Transverse colon (tissue), 4 donors: ENCODE results near the gene KEAP1. TPM values are rescaled to one million over a fixed set of nuclear protein-coding genes. Genes with fewer than 3 reads are reported as not detected.

ENCODE experiments used
- DNase-seq: peaks from one replicate; pipeline ENCODE4 v3.0.0-alpha.2; 2019
- H3K27ac ChIP-seq, 4 donors: fragments of 200-600 bp; sonication (generic); 2 replicates each; pipeline ENCODE4 v1.5.1; 2016 to 2018; ENCODE audit warnings: inconsistent platforms in 4 of 4
- H3K27me3 ChIP-seq: fragments of 200-600 bp; sonication (generic); 2 replicates; pipeline ENCODE4 v1.5.1; 2017; ENCODE audit warnings: inconsistent platforms
- H3K36me3 ChIP-seq, 4 donors: fragments of 200-600 bp; sonication (generic); 2 replicates each; pipeline ENCODE4 v1.5.1; 2017 to 2019; ENCODE audit warnings: inconsistent platforms in 4 of 4
- H3K4me1 ChIP-seq, 4 donors: fragments of 200-600 bp; sonication (generic); 2 replicates each; pipeline ENCODE4 v1.5.1; 2017 to 2020; ENCODE audit warnings: inconsistent platforms in 4 of 4
- H3K4me3 ChIP-seq, 4 donors: fragments of 200-600 bp; sonication (generic); 1 replicate in 1 of 4; 2 replicates in 3 of 4; pipeline versions ENCODE4 v1.5.1 to v1.6.1; 2017 to 2019; ENCODE audit warnings: inconsistent platforms in 4 of 4
- H3K9me3 ChIP-seq, 2 donors: fragments of 200-600 bp; sonication (generic); 2 replicates each; pipeline ENCODE4 v1.5.1; 2017 to 2019; ENCODE audit warnings: inconsistent platforms in 2 of 2
- CTCF ChIP-seq, 5 experiments: fragments of 200-600 bp in 3 of 5; fragments of 450-650 bp in 2 of 5; sonication (generic) in 3 of 5; IDR thresholded peaks; 1 replicate in 2 of 5; 2 replicates in 3 of 5; pipeline ENCODE4 v1.5.1; 2016 to 2017; ENCODE audit warnings: antibody characterized with exemption in 5 of 5, inconsistent platforms in 3 of 5, mild to moderate bottlenecking in 2 of 5, moderate library complexity in 1 of 5
- EP300 ChIP-seq: sonication (generic); formaldehyde crosslinking; IDR thresholded peaks from one replicate; pipeline ENCODE4 v1.6.1; 2017; ENCODE audit warnings: antibody characterized with exemption, low read depth
- POLR2A ChIP-seq: fragments of 450-650 bp; IDR thresholded peaks from one replicate; pipeline ENCODE4 v1.6.1; 2016; ENCODE audit warnings: antibody characterized with exemption, mild to moderate bottlenecking, moderate library complexity
- POLR2AphosphoS5 ChIP-seq, 3 donors: sonication (generic); formaldehyde crosslinking; IDR thresholded peaks; one replicate each; pipeline ENCODE4 v1.6.1; 2016; ENCODE audit warnings: antibody characterized with exemption in 3 of 3
- WGBS, 2 donors: methylation state at CpG; one replicate each; pipeline ENCODE4 v1.1.5; 2018; ENCODE audit warnings: low coverage in 1 of 2; 5-methylcytosine and 5-hydroxymethylcytosine counted together
- in situ Hi-C, 4 donors: fragments of 200-750 bp; cut with MboI; loops; one replicate each; pipeline versions ENCODE4 v1.15.0 to v1.15.1; 2017; ENCODE audit warnings: low sequenced_read_pairs in 3 of 4, low pct_ligation_motif_present in 1 of 4, low pct_unique_long_range_greater_than_20kb in 1 of 4
- intact Hi-C: fragments of 100-400 bp; cut with DNase I; formaldehyde crosslinking; loops from one replicate; pipeline ENCODE4 v1.15.1; 2023; ENCODE audit warnings: low total_unique reads
- total RNA-seq, 4 donors: library from RNA; depleted of rRNA; stranded (reverse); fragments of >200 nt; gene quantifications; one replicate each; pipeline ENCODE4 v1.1.0, GENCODE V29; 2016

Gene KEAP1
- total RNA-seq, 4 donors from 2014 or later = 54.8 to 348 (median 79.1) TPM

GRCh38 chr19:10499550-10500246, 3.5 kb downstream of the KEAP1 start:
- 88 to 100% methylated on average over 1 to 16 of the region's 24 CpGs for WGBS, 2 donors
- peak overlapping the region in 3 of 4 donors; percentile 80 to 98 (median 81) for H3K27ac ChIP-seq
- peaks cover 20 to 57% (median 41%) of the 10 kb centered on the region in 4 donors for H3K4me1 ChIP-seq
- TF ChIP-seq POLR2A (no peak), POLR2AphosphoS5 (IDR thresholded peaks at IDR 0.05) (no peak), CTCF (IDR thresholded peaks at IDR 0.05) (no peak), EP300 (no peak)
- intact Hi-C loops = loop anchor here (10.0 kb wide), 2 partner anchors 65 to 145 kb away; partner anchors contain the start of genes CDKN2D and KRI1
- no peaks in the 10 kb centered on the region for H3K9me3 ChIP-seq
- no peak for DNase-seq
- H3K36me3 ChIP-seq = peaks cover 0 to 19% (median 8%) of the 10 kb centered on the region in 4 donors
- in situ Hi-C loops = no loop called here
- no peaks in the 10 kb centered on the region for H3K27me3 ChIP-seq
- no peak overlapping the region for H3K4me3 ChIP-seq

GRCh38 chr19:10497371-10497770, 5.8 kb downstream of the KEAP1 start:
- Histone ChIP-seq H3K27ac (peak overlapping the region in 2 of 4 donors; percentile 81 to 84), H3K27me3 (no peaks in the 10 kb centered on the region), H3K4me1 (peaks cover 20 to 52% (median 38%) of the 10 kb centered on the region in 4 donors), H3K36me3 (peaks cover 0 to 19% (median 8%) of the 10 kb centered on the region in 4 donors), H3K4me3 (no peak overlapping the region), H3K9me3 (no peaks in the 10 kb centered on the region)
- DNase-seq = no peak
- intact Hi-C loops (no loop called here), in situ Hi-C loops (no loop called here)
- TF ChIP-seq POLR2A (no peak), EP300 (no peak), CTCF (IDR thresholded peaks at IDR 0.05) (no peak), POLR2AphosphoS5 (IDR thresholded peaks at IDR 0.05) (no peak)
- 93 to 100% methylated on average over 1 to 4 of the region's 4 CpGs for WGBS, 2 donors

- Histone ChIP-seq H3K4me1 (peaks cover 0 to 1% (median 0%) of the 10 kb centered on the region in 4 donors), H3K9me3 (no peaks in the 10 kb centered on the region), H3K4me3 (no peak overlapping the region), H3K27me3 (no peaks in the 10 kb centered on the region), H3K36me3 (peaks cover 0 to 57% (median 33%) of the 10 kb centered on the region in 4 donors), H3K27ac (no peak overlapping the region)
- in situ Hi-C loops = no loop called here
- no peak for TF ChIP-seq EP300
- no peak for TF ChIP-seq POLR2A
- no peak for TF ChIP-seq POLR2AphosphoS5 (IDR thresholded peaks at IDR 0.05)
- no peak for TF ChIP-seq CTCF (IDR thresholded peaks at IDR 0.05)
- intact Hi-C loops = no loop called here
- no peak for DNase-seq
- WGBS, 2 donors = 97% methylated on average over 41 of the region's 43 CpGs; no CpG with 5 or more reads in 1 of the 2 donors
Observed at GRCh38 chr19:10491472-10492047, 11.6 kb downstream of the KEAP1 start.

- H3K4me3 ChIP-seq = no peak overlapping the region
- in situ Hi-C loops = no loop called here
- intact Hi-C loops = no loop called here
Observed at GRCh38 chr19:10486551-10486950, 16.6 kb downstream of the KEAP1 start.

More at GRCh38 chr19:10486551-10486950, 16.6 kb downstream of the KEAP1 start:
- Histone ChIP-seq H3K9me3 (no peaks in the 10 kb centered on the region), H3K36me3 (peaks cover 0 to 43% (median 24%) of the 10 kb centered on the region in 4 donors), H3K27ac (no peak overlapping the region), H3K27me3 (no peaks in the 10 kb centered on the region), H3K4me1 (peaks cover 0 to 15% (median 2%) of the 10 kb centered on the region in 4 donors)
- TF ChIP-seq POLR2A (no peak), POLR2AphosphoS5 (IDR thresholded peaks at IDR 0.05) (no peak), CTCF (IDR thresholded peaks at IDR 0.05) (no peak), EP300 (no peak)
- no peak for DNase-seq
- 67% methylated on average over 13 of the region's 13 CpGs; no CpG with 5 or more reads in 1 of the 2 donors for WGBS, 2 donors
